OCI-LY3 (cell line): Measurements from ENCODE around the gene MPZL1.

Source experiments
- CTCF ChIP-seq: fragments of 200-600, 300-600 bp; sonication (generic); IDR thresholded peaks from 2 replicates; pipeline ENCODE4 v1.5.1; 2014; ENCODE audit warnings: antibody characterized with exemption, low read length, low read depth
- EZH2phosphoT487 ChIP-seq: fragments of 200-600 bp; shearing (Covaris generic); IDR thresholded peaks from 2 replicates; pipeline ENCODE4 v1.6.1; 2018; ENCODE audit warnings: antibody characterized with exemption, mixed run types, low read depth

- TF ChIP-seq CTCF (no peak), EZH2phosphoT487 (no peak)
These were observed 55.5 kb downstream of the MPZL1 start for GRCh38 chr1:167777269-167777650.
